SK-N-SH treated with all-trans-retinoic acid at 6 μM for 48 hours (cell line): Measurements from ENCODE around the gene ARMH1.
A peak's percentile ranks its signal among the peaks of the same experiment; 100 is the strongest.

Experiments
- ATAC-seq: fragments of 200-7000 bp; cut with Tn5 transposase; 3 replicates; pipeline ENCODE4 v1.9.1; 2020; ENCODE audit warnings: mild to moderate bottlenecking, moderate library complexity
- ARNTL ChIP-seq: fragments of 450-650 bp; formaldehyde crosslinking; IDR thresholded peaks from 2 replicates; pipeline ENCODE4 v1.5.0; 2020; ENCODE audit warnings: low read depth, mild to moderate bottlenecking, moderate library complexity, borderline replicate concordance
- BACH2 ChIP-seq: fragments of 250-450 bp; sonication (Bioruptor Pico); IDR thresholded peaks from 2 replicates; pipeline ENCODE4 v1.9.0; 2021; ENCODE audit warnings: mild to moderate bottlenecking, borderline replicate concordance
- CSDC2 ChIP-seq: fragments of 250-450 bp; sonication (Bioruptor Pico); IDR thresholded peaks from 2 replicates; pipeline ENCODE4 v1.5.0; 2020; ENCODE audit warnings: mild to moderate bottlenecking, moderate library complexity
- ESRRG ChIP-seq: fragments of 250-450 bp; sonication (Bioruptor Pico); IDR thresholded peaks from 2 replicates; pipeline ENCODE4 v1.6.1; 2021; ENCODE audit warnings: mild to moderate bottlenecking
- GLIS3 ChIP-seq: fragments of 250-450 bp; sonication (Bioruptor Pico); IDR thresholded peaks from 2 replicates; pipeline ENCODE4 v1.5.0; 2020; ENCODE audit warnings: mild to moderate bottlenecking, moderate library complexity
- ISL1 ChIP-seq: fragments of 250-450 bp; sonication (Bioruptor Pico); IDR thresholded peaks from 2 replicates; pipeline ENCODE4 v2.1.2; 2022; ENCODE audit warnings: mild to moderate bottlenecking, moderate library complexity
- OSR1 ChIP-seq: fragments of 250-450 bp; sonication (Bioruptor Pico); IDR thresholded peaks from 2 replicates; pipeline ENCODE4 v1.8.0; 2022; ENCODE audit warnings: moderate library complexity, mild to moderate bottlenecking, inconsistent platforms
- PPARA ChIP-seq: fragments of 250-450 bp; sonication (Bioruptor Pico); IDR thresholded peaks from 2 replicates; pipeline ENCODE4 v1.5.0; 2020; ENCODE audit warnings: mild to moderate bottlenecking, borderline replicate concordance
- RARB ChIP-seq: fragments of 250-450 bp; sonication (Bioruptor Pico); IDR thresholded peaks from 2 replicates; pipeline ENCODE4 v1.8.0; 2021; ENCODE audit warnings: mild to moderate bottlenecking, moderate library complexity
- SNAI2 ChIP-seq: fragments of 250-450 bp; sonication (Bioruptor Pico); IDR thresholded peaks from 2 replicates; pipeline ENCODE4 v1.5.0; 2020; ENCODE audit warnings: mild to moderate bottlenecking, moderate library complexity
- TCF4 ChIP-seq: fragments of 250-450 bp; sonication (Bioruptor Pico); IDR thresholded peaks from 2 replicates; pipeline ENCODE4 v1.8.0; 2021; ENCODE audit warnings: mild to moderate bottlenecking, moderate library complexity, borderline replicate concordance
- TSHZ2 ChIP-seq: fragments of 250-450 bp; sonication (Bioruptor Pico); IDR thresholded peaks from 2 replicates; pipeline ENCODE4 v1.5.0; 2020; ENCODE audit warnings: mild to moderate bottlenecking, moderate library complexity
- ZC3H10 ChIP-seq: fragments of 250-450 bp; sonication (Bioruptor Pico); IDR thresholded peaks from 2 replicates; pipeline ENCODE4 v1.5.1; 2021; ENCODE audit warnings: mild to moderate bottlenecking, moderate library complexity
- ZFP3 ChIP-seq: fragments of 250-450 bp; sonication (Bioruptor Pico); IDR thresholded peaks from 2 replicates; pipeline ENCODE4 v1.5.0; 2020; ENCODE audit warnings: mild to moderate bottlenecking, moderate library complexity
- ZFP30 ChIP-seq: fragments of 450-650 bp; formaldehyde crosslinking; IDR thresholded peaks from 2 replicates; pipeline ENCODE4 v1.5.0; 2022; ENCODE audit warnings: mild to moderate bottlenecking, moderate library complexity
- ZNF565 ChIP-seq: fragments of 450-650 bp; formaldehyde crosslinking; conservative IDR thresholded peaks from 2 replicates; pipeline ENCODE4 v1.5.0; 2020; ENCODE audit warnings: low read depth, mild to moderate bottlenecking, moderate library complexity
- ZNF70 ChIP-seq: fragments of 450-650 bp; formaldehyde crosslinking; IDR thresholded peaks from 2 replicates; pipeline ENCODE4 v1.5.0; 2020; ENCODE audit warnings: mild to moderate bottlenecking, moderate library complexity
- ZNF8 ChIP-seq: fragments of 450-650 bp; formaldehyde crosslinking; IDR thresholded peaks from 2 replicates; pipeline ENCODE4 v1.5.0; 2020; ENCODE audit warnings: mild to moderate bottlenecking, moderate library complexity
- TF ChIP-seq, protein P1 (sequence below): fragments of 250-450 bp; sonication (Bioruptor Pico); IDR thresholded peaks from 2 replicates; pipeline ENCODE4 v1.5.1; 2021; ENCODE audit warnings: mild to moderate bottlenecking, moderate library complexity
- TF ChIP-seq, protein P2 (sequence below): fragments of 250-450 bp; sonication (Bioruptor Pico); IDR thresholded peaks from 2 replicates; pipeline ENCODE4 v1.8.0; 2020; ENCODE audit warnings: mild to moderate bottlenecking, moderate library complexity, borderline replicate concordance
- TF ChIP-seq, protein P3 (sequence below): fragments of 250-450 bp; sonication (Bioruptor Pico); IDR thresholded peaks from 2 replicates; pipeline ENCODE4 v1.8.0; 2021; ENCODE audit warnings: low read depth, mild to moderate bottlenecking, moderate library complexity, borderline replicate concordance

ARMH1 gene

GRCh38 chr1:44654621-44655187, 19.8 kb upstream of the ARMH1 start:
- TF ChIP-seq, protein P1, sequence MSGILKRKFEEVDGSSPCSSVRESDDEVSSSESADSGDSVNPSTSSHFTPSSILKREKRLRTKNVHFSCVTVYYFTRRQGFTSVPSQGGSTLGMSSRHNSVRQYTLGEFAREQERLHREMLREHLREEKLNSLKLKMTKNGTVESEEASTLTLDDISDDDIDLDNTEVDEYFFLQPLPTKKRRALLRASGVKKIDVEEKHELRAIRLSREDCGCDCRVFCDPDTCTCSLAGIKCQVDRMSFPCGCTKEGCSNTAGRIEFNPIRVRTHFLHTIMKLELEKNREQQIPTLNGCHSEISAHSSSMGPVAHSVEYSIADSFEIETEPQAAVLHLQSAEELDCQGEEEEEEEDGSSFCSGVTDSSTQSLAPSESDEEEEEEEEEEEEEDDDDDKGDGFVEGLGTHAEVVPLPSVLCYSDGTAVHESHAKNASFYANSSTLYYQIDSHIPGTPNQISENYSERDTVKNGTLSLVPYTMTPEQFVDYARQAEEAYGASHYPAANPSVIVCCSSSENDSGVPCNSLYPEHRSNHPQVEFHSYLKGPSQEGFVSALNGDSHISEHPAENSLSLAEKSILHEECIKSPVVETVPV: no peak
- no peak for TF ChIP-seq TCF4 (CRISPR knock-in tag)
- ATAC-seq: no peak

DNA sequence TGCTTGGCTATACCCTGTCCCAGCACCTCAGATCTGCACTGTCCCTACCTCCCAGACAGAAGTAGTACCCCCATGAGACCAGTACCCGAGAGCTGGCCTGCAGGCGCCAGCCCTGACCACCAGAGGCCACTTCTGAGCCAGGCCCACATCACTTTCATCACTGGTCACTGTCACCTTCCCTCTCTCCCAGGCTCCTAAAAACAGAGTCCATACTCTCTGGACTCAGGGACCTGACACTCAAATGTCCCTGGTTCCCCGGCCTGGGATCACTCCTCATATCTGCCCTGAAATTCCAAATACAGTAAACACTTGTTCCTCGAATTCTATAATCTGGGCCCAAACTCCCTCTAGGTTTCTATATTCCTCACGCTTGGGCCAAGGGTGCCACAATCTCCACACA, 18.9 kb upstream of the ARMH1 start:
- ATAC-seq: peak; percentile 65

GRCh38 chr1:44659566-44659965, 14.9 kb upstream of the ARMH1 start:
- ATAC-seq: no peak
- TF ChIP-seq ESRRG (no peak), ZNF565 (CRISPR knock-in tag) (no peak), TSHZ2 (CRISPR knock-in tag) (no peak), ZNF70 (CRISPR knock-in tag) (no peak), CSDC2 (no peak), ZC3H10 (no peak)

More for the DNA sequence above, 18.9 kb upstream of the ARMH1 start:
- TF ChIP-seq OSR1 (CRISPR knock-in tag) (no peak), ZNF565 (CRISPR knock-in tag) (no peak), SNAI2 (CRISPR knock-in tag) (no peak), ZFP3 (CRISPR knock-in tag) (no peak), ARNTL (no peak), ZC3H10 (no peak), GLIS3 (CRISPR knock-in tag) (no peak), BACH2 (CRISPR knock-in tag) (no peak), ZNF70 (CRISPR knock-in tag) (no peak), CSDC2 (no peak), RARB (CRISPR knock-in tag) (no peak), ZFP30 (no peak)
- TF ChIP-seq, protein P2, sequence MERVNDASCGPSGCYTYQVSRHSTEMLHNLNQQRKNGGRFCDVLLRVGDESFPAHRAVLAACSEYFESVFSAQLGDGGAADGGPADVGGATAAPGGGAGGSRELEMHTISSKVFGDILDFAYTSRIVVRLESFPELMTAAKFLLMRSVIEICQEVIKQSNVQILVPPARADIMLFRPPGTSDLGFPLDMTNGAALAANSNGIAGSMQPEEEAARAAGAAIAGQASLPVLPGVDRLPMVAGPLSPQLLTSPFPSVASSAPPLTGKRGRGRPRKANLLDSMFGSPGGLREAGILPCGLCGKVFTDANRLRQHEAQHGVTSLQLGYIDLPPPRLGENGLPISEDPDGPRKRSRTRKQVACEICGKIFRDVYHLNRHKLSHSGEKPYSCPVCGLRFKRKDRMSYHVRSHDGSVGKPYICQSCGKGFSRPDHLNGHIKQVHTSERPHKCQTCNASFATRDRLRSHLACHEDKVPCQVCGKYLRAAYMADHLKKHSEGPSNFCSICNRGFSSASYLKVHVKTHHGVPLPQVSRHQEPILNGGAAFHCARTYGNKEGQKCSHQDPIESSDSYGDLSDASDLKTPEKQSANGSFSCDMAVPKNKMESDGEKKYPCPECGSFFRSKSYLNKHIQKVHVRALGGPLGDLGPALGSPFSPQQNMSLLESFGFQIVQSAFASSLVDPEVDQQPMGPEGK (CRISPR knock-in tag): no peak
- TF ChIP-seq, protein P1: no peak
- TF ChIP-seq, protein P3, sequence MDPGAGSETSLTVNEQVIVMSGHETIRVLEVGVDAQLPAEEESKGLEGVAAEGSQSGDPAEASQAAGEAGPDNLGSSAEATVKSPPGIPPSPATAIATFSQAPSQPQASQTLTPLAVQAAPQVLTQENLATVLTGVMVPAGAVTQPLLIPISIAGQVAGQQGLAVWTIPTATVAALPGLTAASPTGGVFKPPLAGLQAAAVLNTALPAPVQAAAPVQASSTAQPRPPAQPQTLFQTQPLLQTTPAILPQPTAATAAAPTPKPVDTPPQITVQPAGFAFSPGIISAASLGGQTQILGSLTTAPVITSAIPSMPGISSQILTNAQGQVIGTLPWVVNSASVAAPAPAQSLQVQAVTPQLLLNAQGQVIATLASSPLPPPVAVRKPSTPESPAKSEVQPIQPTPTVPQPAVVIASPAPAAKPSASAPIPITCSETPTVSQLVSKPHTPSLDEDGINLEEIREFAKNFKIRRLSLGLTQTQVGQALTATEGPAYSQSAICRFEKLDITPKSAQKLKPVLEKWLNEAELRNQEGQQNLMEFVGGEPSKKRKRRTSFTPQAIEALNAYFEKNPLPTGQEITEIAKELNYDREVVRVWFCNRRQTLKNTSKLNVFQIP (CRISPR knock-in tag): no peak

GRCh38 chr1:44660176-44660575, 14.3 kb upstream of the ARMH1 start:
- ATAC-seq: peak; percentile 48; the same call in 2 of the 3 replicates
- TF ChIP-seq TSHZ2 (CRISPR knock-in tag): 0 out of 2 replicates have a peak, but pooled peaks have one; percentile 18
- TF ChIP-seq ZC3H10: no peak
- peak; percentile 59; the same call in 1 of the 2 replicates for TF ChIP-seq TCF4 (CRISPR knock-in tag)
- TF ChIP-seq PPARA (CRISPR knock-in tag): no peak
- no peak for TF ChIP-seq ZNF8
- TF ChIP-seq BACH2 (CRISPR knock-in tag): no peak
- no peak for TF ChIP-seq ISL1 (CRISPR knock-in tag)
- TF ChIP-seq, protein P3 (CRISPR knock-in tag): no peak
